SK-N-SH treated with all-trans-retinoic acid at 6 μM for 48 hours (cell line): Measurements from ENCODE around the gene ZNF469.

Source experiments
- ARNTL ChIP-seq: fragments of 450-650 bp; formaldehyde crosslinking; IDR thresholded peaks from 2 replicates; pipeline ENCODE4 v1.5.0; 2020; ENCODE audit warnings: low read depth, mild to moderate bottlenecking, moderate library complexity, borderline replicate concordance
- CSDC2 ChIP-seq: fragments of 250-450 bp; sonication (Bioruptor Pico); IDR thresholded peaks from 2 replicates; pipeline ENCODE4 v1.5.0; 2020; ENCODE audit warnings: mild to moderate bottlenecking, moderate library complexity
- ESRRG ChIP-seq: fragments of 250-450 bp; sonication (Bioruptor Pico); IDR thresholded peaks from 2 replicates; pipeline ENCODE4 v1.6.1; 2021; ENCODE audit warnings: mild to moderate bottlenecking
- ISL1 ChIP-seq: fragments of 250-450 bp; sonication (Bioruptor Pico); IDR thresholded peaks from 2 replicates; pipeline ENCODE4 v2.1.2; 2022; ENCODE audit warnings: mild to moderate bottlenecking, moderate library complexity
- OSR1 ChIP-seq: fragments of 250-450 bp; sonication (Bioruptor Pico); IDR thresholded peaks from 2 replicates; pipeline ENCODE4 v1.8.0; 2022; ENCODE audit warnings: moderate library complexity, mild to moderate bottlenecking, inconsistent platforms
- SNAI2 ChIP-seq: fragments of 250-450 bp; sonication (Bioruptor Pico); IDR thresholded peaks from 2 replicates; pipeline ENCODE4 v1.5.0; 2020; ENCODE audit warnings: mild to moderate bottlenecking, moderate library complexity
- TOX ChIP-seq: fragments of 250-450 bp; sonication (Bioruptor Pico); IDR thresholded peaks from 2 replicates; pipeline ENCODE4 v1.8.0; 2021; ENCODE audit warnings: mild to moderate bottlenecking, moderate library complexity, borderline replicate concordance
- ZC3H10 ChIP-seq: fragments of 250-450 bp; sonication (Bioruptor Pico); IDR thresholded peaks from 2 replicates; pipeline ENCODE4 v1.5.1; 2021; ENCODE audit warnings: mild to moderate bottlenecking, moderate library complexity
- ZFP3 ChIP-seq: fragments of 250-450 bp; sonication (Bioruptor Pico); IDR thresholded peaks from 2 replicates; pipeline ENCODE4 v1.5.0; 2020; ENCODE audit warnings: mild to moderate bottlenecking, moderate library complexity
- TF ChIP-seq, protein P1 (sequence below): fragments of 250-450 bp; sonication (Bioruptor Pico); IDR thresholded peaks from 2 replicates; pipeline ENCODE4 v1.8.0; 2020; ENCODE audit warnings: mild to moderate bottlenecking, moderate library complexity, borderline replicate concordance
- TF ChIP-seq, protein P2 (sequence below): fragments of 250-450 bp; sonication (Bioruptor Pico); IDR thresholded peaks from 2 replicates; pipeline ENCODE4 v1.5.1; 2020; ENCODE audit warnings: low read depth, mild to moderate bottlenecking, moderate library complexity
- TF ChIP-seq, protein P3 (sequence below): fragments of 250-450 bp; sonication (Bioruptor Pico); IDR thresholded peaks from 2 replicates; pipeline ENCODE4 v1.8.0; 2021; ENCODE audit warnings: low read depth, mild to moderate bottlenecking, moderate library complexity, borderline replicate concordance
- TF ChIP-seq, protein P4 (sequence below): fragments of 250-450 bp; sonication (Bioruptor Pico); IDR thresholded peaks from 2 replicates; pipeline ENCODE4 v1.5.0; 2020; ENCODE audit warnings: mild to moderate bottlenecking, moderate library complexity

DNA sequence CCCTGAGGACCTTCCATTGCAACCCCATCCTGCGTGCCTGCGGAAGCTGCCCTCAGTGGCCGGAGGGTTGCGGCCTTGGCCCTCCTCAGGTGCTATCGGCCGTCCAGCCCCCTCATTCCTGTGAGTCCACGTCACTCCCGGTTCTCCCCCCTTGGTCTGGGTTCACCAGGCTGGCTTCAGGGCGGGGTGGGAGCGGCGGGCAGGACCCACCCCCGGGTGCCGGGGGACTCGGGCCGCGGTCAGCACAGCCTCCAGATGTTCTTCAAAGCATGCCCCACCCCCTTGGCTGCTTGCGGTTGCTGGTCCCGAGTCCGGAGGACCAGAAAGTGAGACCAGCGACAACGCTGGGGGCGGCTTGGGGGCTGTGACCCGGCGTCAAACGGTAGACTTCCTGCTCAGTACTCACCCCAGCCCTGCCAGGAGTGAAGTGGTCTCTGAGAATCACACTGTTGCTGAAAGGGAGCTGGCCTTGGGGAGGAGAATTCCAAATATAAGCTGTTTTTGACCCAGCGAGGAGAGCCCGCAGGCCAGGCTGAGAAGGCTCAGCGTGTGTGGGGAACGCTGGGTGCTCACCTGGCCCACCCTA is 4.5 kb downstream of the ZNF469 start:
- no peak for TF ChIP-seq ARNTL
- TF ChIP-seq, protein P1, sequence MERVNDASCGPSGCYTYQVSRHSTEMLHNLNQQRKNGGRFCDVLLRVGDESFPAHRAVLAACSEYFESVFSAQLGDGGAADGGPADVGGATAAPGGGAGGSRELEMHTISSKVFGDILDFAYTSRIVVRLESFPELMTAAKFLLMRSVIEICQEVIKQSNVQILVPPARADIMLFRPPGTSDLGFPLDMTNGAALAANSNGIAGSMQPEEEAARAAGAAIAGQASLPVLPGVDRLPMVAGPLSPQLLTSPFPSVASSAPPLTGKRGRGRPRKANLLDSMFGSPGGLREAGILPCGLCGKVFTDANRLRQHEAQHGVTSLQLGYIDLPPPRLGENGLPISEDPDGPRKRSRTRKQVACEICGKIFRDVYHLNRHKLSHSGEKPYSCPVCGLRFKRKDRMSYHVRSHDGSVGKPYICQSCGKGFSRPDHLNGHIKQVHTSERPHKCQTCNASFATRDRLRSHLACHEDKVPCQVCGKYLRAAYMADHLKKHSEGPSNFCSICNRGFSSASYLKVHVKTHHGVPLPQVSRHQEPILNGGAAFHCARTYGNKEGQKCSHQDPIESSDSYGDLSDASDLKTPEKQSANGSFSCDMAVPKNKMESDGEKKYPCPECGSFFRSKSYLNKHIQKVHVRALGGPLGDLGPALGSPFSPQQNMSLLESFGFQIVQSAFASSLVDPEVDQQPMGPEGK (CRISPR knock-in tag) = no peak
- no peak for TF ChIP-seq OSR1 (CRISPR knock-in tag)
- no peak for TF ChIP-seq ESRRG (CRISPR knock-in tag)
- TF ChIP-seq ISL1 (CRISPR knock-in tag) = no peak
- TF ChIP-seq, protein P2, sequence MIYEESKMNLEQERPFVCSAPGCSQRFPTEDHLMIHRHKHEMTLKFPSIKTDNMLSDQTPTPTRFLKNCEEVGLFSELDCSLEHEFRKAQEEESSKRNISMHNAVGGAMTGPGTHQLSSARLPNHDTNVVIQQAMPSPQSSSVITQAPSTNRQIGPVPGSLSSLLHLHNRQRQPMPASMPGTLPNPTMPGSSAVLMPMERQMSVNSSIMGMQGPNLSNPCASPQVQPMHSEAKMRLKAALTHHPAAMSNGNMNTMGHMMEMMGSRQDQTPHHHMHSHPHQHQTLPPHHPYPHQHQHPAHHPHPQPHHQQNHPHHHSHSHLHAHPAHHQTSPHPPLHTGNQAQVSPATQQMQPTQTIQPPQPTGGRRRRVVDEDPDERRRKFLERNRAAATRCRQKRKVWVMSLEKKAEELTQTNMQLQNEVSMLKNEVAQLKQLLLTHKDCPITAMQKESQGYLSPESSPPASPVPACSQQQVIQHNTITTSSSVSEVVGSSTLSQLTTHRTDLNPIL (CRISPR knock-in tag) = no peak
- TF ChIP-seq, protein P3, sequence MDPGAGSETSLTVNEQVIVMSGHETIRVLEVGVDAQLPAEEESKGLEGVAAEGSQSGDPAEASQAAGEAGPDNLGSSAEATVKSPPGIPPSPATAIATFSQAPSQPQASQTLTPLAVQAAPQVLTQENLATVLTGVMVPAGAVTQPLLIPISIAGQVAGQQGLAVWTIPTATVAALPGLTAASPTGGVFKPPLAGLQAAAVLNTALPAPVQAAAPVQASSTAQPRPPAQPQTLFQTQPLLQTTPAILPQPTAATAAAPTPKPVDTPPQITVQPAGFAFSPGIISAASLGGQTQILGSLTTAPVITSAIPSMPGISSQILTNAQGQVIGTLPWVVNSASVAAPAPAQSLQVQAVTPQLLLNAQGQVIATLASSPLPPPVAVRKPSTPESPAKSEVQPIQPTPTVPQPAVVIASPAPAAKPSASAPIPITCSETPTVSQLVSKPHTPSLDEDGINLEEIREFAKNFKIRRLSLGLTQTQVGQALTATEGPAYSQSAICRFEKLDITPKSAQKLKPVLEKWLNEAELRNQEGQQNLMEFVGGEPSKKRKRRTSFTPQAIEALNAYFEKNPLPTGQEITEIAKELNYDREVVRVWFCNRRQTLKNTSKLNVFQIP (CRISPR knock-in tag) = no peak
- TF ChIP-seq ZFP3 (CRISPR knock-in tag) = no peak
- TF ChIP-seq SNAI2 (CRISPR knock-in tag) = no peak
- TF ChIP-seq, protein P4, sequence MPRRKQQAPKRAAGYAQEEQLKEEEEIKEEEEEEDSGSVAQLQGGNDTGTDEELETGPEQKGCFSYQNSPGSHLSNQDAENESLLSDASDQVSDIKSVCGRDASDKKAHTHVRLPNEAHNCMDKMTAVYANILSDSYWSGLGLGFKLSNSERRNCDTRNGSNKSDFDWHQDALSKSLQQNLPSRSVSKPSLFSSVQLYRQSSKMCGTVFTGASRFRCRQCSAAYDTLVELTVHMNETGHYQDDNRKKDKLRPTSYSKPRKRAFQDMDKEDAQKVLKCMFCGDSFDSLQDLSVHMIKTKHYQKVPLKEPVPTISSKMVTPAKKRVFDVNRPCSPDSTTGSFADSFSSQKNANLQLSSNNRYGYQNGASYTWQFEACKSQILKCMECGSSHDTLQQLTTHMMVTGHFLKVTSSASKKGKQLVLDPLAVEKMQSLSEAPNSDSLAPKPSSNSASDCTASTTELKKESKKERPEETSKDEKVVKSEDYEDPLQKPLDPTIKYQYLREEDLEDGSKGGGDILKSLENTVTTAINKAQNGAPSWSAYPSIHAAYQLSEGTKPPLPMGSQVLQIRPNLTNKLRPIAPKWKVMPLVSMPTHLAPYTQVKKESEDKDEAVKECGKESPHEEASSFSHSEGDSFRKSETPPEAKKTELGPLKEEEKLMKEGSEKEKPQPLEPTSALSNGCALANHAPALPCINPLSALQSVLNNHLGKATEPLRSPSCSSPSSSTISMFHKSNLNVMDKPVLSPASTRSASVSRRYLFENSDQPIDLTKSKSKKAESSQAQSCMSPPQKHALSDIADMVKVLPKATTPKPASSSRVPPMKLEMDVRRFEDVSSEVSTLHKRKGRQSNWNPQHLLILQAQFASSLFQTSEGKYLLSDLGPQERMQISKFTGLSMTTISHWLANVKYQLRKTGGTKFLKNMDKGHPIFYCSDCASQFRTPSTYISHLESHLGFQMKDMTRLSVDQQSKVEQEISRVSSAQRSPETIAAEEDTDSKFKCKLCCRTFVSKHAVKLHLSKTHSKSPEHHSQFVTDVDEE = no peak
- TF ChIP-seq TOX (CRISPR knock-in tag) = no peak
- no peak for TF ChIP-seq ZC3H10 (CRISPR knock-in tag)
- TF ChIP-seq CSDC2 (CRISPR knock-in tag) = no peak
